Ishikawa (cell line): ENCODE data around the gene TEX14.

Experiments used
- CEBPB ChIP-seq: IDR thresholded peaks from 2 replicates; pipeline ENCODE4 v1.6.1; 2012
- FOXM1 ChIP-seq: IDR thresholded peaks from 2 replicates; pipeline ENCODE4 v1.6.1; 2012; ENCODE audit warnings: low read depth, borderline replicate concordance
- TCF12 ChIP-seq: IDR thresholded peaks from 2 replicates; pipeline ENCODE4 v1.6.1; 2012; ENCODE audit warnings: low read depth
- YY1 ChIP-seq: IDR thresholded peaks from 2 replicates; pipeline ENCODE4 v1.6.1; 2012; ENCODE audit warnings: low read depth
- TF ChIP-seq, protein P1 (sequence below): IDR thresholded peaks from 2 replicates; pipeline ENCODE4 v1.6.1; 2012

DNA sequence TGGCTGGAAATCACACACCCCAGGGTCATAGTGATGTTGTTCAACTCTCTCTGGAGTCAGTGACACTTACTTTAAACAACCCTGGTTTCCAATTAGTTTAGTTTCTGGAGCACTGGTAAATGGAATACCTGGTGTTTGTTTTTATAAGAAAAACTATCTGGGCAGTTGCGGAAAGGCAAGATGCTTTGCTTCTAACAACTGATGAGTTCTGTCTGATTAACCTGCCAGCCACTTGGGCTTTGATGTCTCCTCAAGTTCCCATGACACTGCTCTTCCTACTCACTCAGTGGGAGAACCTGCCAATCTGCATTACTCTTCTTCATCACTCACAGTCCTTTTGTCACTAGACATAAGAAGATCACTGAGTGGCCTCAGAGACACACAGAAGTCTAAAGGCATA lies 98.7 kb downstream of the TEX14 start:
- TF ChIP-seq, protein P1, sequence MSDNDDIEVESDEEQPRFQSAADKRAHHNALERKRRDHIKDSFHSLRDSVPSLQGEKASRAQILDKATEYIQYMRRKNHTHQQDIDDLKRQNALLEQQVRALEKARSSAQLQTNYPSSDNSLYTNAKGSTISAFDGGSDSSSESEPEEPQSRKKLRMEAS: no peak
- TF ChIP-seq FOXM1 (no peak), YY1 (no peak), CEBPB (no peak), TCF12 (no peak)
